Measurements from ENCODE around the gene TVP23C. TPM values are rescaled to one million over a fixed set of nuclear protein-coding genes. Genes with fewer than 3 reads are reported as not detected.
"Not testable (repeated sequence)": the region's sequence is repeated elsewhere in the genome, so short reads cannot be mapped to it uniquely, and the experiment has no call there.

TVP23C gene
- total and polyA plus RNA-seq, 10 donors = 1.5 to 60.5 (median 22.9) TPM

- no peak for DNase-seq
- H3K36me3 ChIP-seq = peaks cover 0 to 40% (median 0%) of the 10 kb centered on the region in 6 donors
- intact Hi-C loops (cut with DNase I; ENCODE audit: low total_unique reads) = no loop called here
- WGBS, 5 donors = 96 to 98% (median 96%) methylated on average over 9 of the region's 9 CpGs
- TF ChIP-seq CTCF (IDR thresholded peaks at IDR 0.05 in 8 of 11, conservative IDR thresholded peaks at IDR 0.05 in 3 of 11) (no peak), POLR2A (IDR thresholded peaks at IDR 0.05) (no peak), POLR2AphosphoS5 (IDR thresholded peaks at IDR 0.05) (no peak)
- H3K9me3 ChIP-seq = no peaks in the 10 kb centered on the region
- peaks cover 5 to 24% (median 13%) of the 10 kb centered on the region in 6 donors for H3K4me1 ChIP-seq
- no peaks in the 10 kb centered on the region for H3K27me3 ChIP-seq (replicated peaks in 1 of 7)
- H3K4me3 ChIP-seq = no peak overlapping the region
- no peak overlapping the region for H3K27ac ChIP-seq
Measured at GRCh38 chr17:15507001-15507400, 56.3 kb downstream of the TVP23C start.

DNA sequence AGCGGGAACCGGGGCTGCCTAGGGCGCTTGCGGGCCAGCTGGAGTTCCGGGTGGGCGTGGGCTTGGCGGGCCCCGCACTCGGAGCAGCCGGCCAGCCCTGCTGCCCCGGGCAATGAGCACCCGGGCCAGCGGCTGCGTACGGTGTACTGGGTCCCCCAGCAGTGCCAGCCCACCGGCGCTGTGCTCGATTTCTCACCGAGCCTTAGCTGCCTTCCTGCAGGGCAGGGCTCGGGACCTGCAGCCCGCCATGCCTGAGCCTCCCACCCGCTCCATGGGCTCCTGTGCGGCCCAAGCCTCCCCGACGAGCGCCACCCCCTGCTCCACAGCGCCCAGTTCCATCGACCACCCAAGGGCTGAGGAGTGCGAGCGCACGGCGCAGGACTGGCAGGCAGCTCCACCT is 57.6 kb downstream of the TVP23C start:
- intact Hi-C loops (cut with DNase I; ENCODE audit: low total_unique reads); DNase-seq; H3K9me3 ChIP-seq; H3K27me3 ChIP-seq (replicated peaks in 1 of 7); H3K27ac ChIP-seq; H3K4me3 ChIP-seq: not testable (repeated sequence)
- Histone ChIP-seq H3K4me1 (peaks cover 5 to 21% (median 13%) of the 10 kb centered on the region in 6 donors), H3K36me3 (peaks cover 0 to 51% (median 0%) of the 10 kb centered on the region in 6 donors)
- WGBS, 5 donors = 92 to 98% (median 96%) methylated on average over 9 to 32 of the region's 32 CpGs

- no peak overlapping the region for H3K27ac ChIP-seq
- no peaks in the 10 kb centered on the region for H3K9me3 ChIP-seq
- no peaks in the 10 kb centered on the region for H3K27me3 ChIP-seq (replicated peaks in 1 of 7)
- TF ChIP-seq CTCF (IDR thresholded peaks at IDR 0.05 in 8 of 11, conservative IDR thresholded peaks at IDR 0.05 in 3 of 11) (no peak), POLR2A (IDR thresholded peaks at IDR 0.05) (no peak), POLR2AphosphoS5 (IDR thresholded peaks at IDR 0.05) (no peak)
- DNase-seq = no peak
- intact Hi-C loops (cut with DNase I; ENCODE audit: low total_unique reads) = loop anchor here (2.0 kb wide), 1 partner anchor 243 kb away; no protein-coding TSS in a partner anchor
- H3K36me3 ChIP-seq = peaks cover 0 to 58% (median 0%) of the 10 kb centered on the region in 6 donors
- H3K4me1 ChIP-seq = peaks cover 5 to 21% (median 13%) of the 10 kb centered on the region in 6 donors
- WGBS, 5 donors = 87 to 94% (median 90%) methylated on average over 2 of the region's 2 CpGs
- no peak overlapping the region for H3K4me3 ChIP-seq
Measured at GRCh38 chr17:15503731-15504130, 59.6 kb downstream of the TVP23C start.

DNA sequence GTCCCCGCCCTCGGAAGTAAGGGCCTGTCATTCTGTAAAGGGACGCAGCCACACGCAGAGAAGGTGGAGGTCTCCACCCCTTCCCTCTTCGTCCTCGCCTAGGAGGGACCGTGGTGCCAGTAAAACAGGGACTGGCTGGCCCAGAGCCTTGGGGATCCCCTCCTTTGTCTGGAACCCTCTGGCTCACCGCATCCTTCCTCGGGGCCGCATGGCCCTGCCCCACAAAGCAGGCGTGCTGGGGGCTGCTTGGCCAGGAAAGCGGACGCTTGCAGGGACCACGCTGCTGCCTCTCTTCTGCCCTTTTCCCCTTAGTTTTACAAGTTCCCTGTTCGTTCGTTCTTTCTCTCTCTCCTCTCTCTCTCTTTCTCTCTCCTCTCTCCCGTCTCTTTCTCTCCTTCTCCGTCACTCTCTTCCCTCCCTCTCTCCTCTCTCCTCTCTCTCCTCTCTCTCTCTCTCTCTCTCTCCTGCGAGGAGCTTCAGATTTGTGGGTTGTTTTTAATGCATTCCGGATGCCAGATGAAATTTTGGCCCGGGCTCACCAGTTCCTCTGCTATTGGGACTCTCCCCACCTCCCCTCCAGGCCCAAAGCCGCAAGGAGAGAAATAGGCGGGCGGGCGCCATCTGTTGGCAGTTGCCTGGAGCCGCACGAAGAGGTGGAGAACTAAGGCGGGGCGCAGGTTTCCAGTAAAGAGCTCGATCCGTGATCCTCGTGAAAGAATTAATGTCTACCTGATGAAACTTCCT is 60.7 kb downstream of the TVP23C start:
- TF ChIP-seq POLR2A (IDR thresholded peaks at IDR 0.05) (no peak), POLR2AphosphoS5 (IDR thresholded peaks at IDR 0.05) (peak; percentile 43 to 59 (median 48)), CTCF (IDR thresholded peaks at IDR 0.05 in 8 of 11, conservative IDR thresholded peaks at IDR 0.05 in 3 of 11) (peak; percentile 49 to 86 (median 78))
- Histone ChIP-seq H3K36me3 (peaks cover 0 to 51% (median 0%) of the 10 kb centered on the region in 6 donors), H3K27ac (peak overlapping the region in 7 of 8 donors; percentile 39 to 70 (median 60)), H3K27me3 (replicated peaks in 1 of 7) (no peaks in the 10 kb centered on the region), H3K9me3 (no peaks in the 10 kb centered on the region), H3K4me3 (peak overlapping the region in 2 of 8 donors; percentile 21 to 26), H3K4me1 (peaks cover 5 to 21% (median 13%) of the 10 kb centered on the region in 6 donors)
- 23 to 47% (median 31%) methylated on average over 32 of the region's 32 CpGs for WGBS, 5 donors
- intact Hi-C loops (cut with DNase I; ENCODE audit: low total_unique reads) = loop anchor here (2.0 kb wide), 1 partner anchor 242 kb away; no protein-coding TSS in a partner anchor
- DNase-seq = peak; percentile 95

All from spleen (tissue), 11 donors.